GM23338 (cell line): Measurements from ENCODE around the gene TEX101. TPM values are rescaled to one million over a fixed set of nuclear protein-coding genes. Genes with fewer than 3 reads are reported as not detected.

Experiments used
- ATAC-seq: fragments of 200-7000 bp; cut with Tn5 transposase; 3 replicates; pipeline ENCODE4 v1.9.1; 2020
- DNase-seq: peaks from one replicate; pipeline ENCODE4 v3.0.0-alpha.2; 2015; ENCODE audit warnings: low spot score
- H2AFZ ChIP-seq: fragments of 200-600 bp; sonication (generic); 2 replicates; pipeline ENCODE4 v1.8.0; 2016; ENCODE audit warnings: antibody characterized with exemption, mild to moderate bottlenecking, moderate library complexity
- H3F3A ChIP-seq: fragments of 200-600 bp; sonication (generic); replicated peaks from 2 replicates; pipeline ENCODE4 v1.8.0; 2017; ENCODE audit warnings: antibody characterized with exemption, mixed run types, low read depth
- H3K27ac ChIP-seq: fragments of 200-600 bp; sonication (generic); 2 replicates; pipeline ENCODE4 v1.6.1; 2016; ENCODE audit warnings: low read depth
- H3K27me3 ChIP-seq: fragments of 200-600 bp; sonication (generic); 2 replicates; pipeline ENCODE4 v1.8.0; 2016; ENCODE audit warnings: mild to moderate bottlenecking, mixed run types, moderate library complexity; ENCODE audit not compliant: insufficient read depth
- H3K36me3 ChIP-seq: fragments of 200-600 bp; sonication (generic); 2 replicates; pipeline ENCODE4 v1.8.0; 2016; ENCODE audit warnings: mild to moderate bottlenecking; ENCODE audit not compliant: insufficient read depth
- H3K4me1 ChIP-seq: fragments of 200-600 bp; sonication (generic); 2 replicates; pipeline ENCODE4 v1.8.0; 2016; ENCODE audit warnings: mild to moderate bottlenecking, moderate library complexity; ENCODE audit not compliant: insufficient read depth
- H3K4me2 ChIP-seq: fragments of 200-600 bp; sonication (generic); 2 replicates; pipeline ENCODE4 v1.7.1; 2017; ENCODE audit warnings: mixed run types
- H3K4me3 ChIP-seq: fragments of 200-600 bp; sonication (generic); 2 replicates; pipeline ENCODE4 v1.6.1; 2016; ENCODE audit warnings: mixed run types
- H3K79me2 ChIP-seq: fragments of 200-600 bp; sonication (generic); replicated peaks from 2 replicates; pipeline ENCODE4 v1.8.0; 2017; ENCODE audit warnings: mild to moderate bottlenecking; ENCODE audit not compliant: insufficient read depth
- H3K9me2 ChIP-seq: fragments of 200-600 bp; sonication (generic); 2 replicates; pipeline ENCODE4 v1.8.0; 2017; ENCODE audit not compliant: insufficient read depth
- H4K20me1 ChIP-seq: fragments of 200-600 bp; sonication (generic); replicated peaks from 2 replicates; pipeline ENCODE4 v1.8.0; 2017; ENCODE audit warnings: mild to moderate bottlenecking; ENCODE audit not compliant: insufficient read depth
- H3K27ac Mint-ChIP-seq: 2 replicates; pipeline ENCODE4 v1.8.0; 2020; ENCODE audit warnings: inconsistent platforms, mild to moderate bottlenecking, moderate library complexity, mixed read lengths
- H3K27me3 Mint-ChIP-seq: 3 replicates; pipeline ENCODE4 v1.8.0; 2022; ENCODE audit warnings: low read depth, mild to moderate bottlenecking, moderate library complexity, mixed read lengths, inconsistent platforms; ENCODE audit not compliant: insufficient read depth, poor library complexity
- H3K36me3 Mint-ChIP-seq: 3 replicates; pipeline ENCODE4 v1.8.0; 2021; ENCODE audit warnings: low read depth, mild to moderate bottlenecking, inconsistent platforms, moderate library complexity, mixed read lengths
- H3K4me1 Mint-ChIP-seq: 3 replicates; pipeline ENCODE4 v1.8.0; 2020; ENCODE audit warnings: mild to moderate bottlenecking, inconsistent platforms, mixed read lengths
- H3K4me3 Mint-ChIP-seq: 3 replicates; pipeline ENCODE4 v1.8.0; 2021; ENCODE audit warnings: moderate library complexity, mild to moderate bottlenecking, inconsistent platforms, mixed read lengths
- H3K9me3 Mint-ChIP-seq: 3 replicates; pipeline ENCODE4 v1.8.0; 2020; ENCODE audit warnings: moderate library complexity, mild to moderate bottlenecking, inconsistent platforms, mixed read lengths
- CREB1 ChIP-seq: fragments of 250-450 bp; sonication (Bioruptor Pico); IDR thresholded peaks from 2 replicates; pipeline ENCODE4 v1.5.0; 2020; ENCODE audit warnings: low read depth, mild to moderate bottlenecking, moderate library complexity
- ETS1 ChIP-seq: IDR thresholded peaks from 2 replicates; pipeline ENCODE4 v1.6.1; 2016; ENCODE audit warnings: antibody characterized with exemption
- REST ChIP-seq: IDR thresholded peaks from one replicate; pipeline ENCODE4 v1.6.1; 2018; ENCODE audit warnings: antibody characterized with exemption; ENCODE audit not compliant: unreplicated experiment
- ZNF114 ChIP-seq: fragments of 250-450 bp; sonication (Bioruptor Pico); IDR thresholded peaks from 2 replicates; pipeline ENCODE4 v1.5.0; 2020; ENCODE audit warnings: mild to moderate bottlenecking, moderate library complexity
- ZNF331 ChIP-seq: fragments of 250-450 bp; sonication (Bioruptor Pico); IDR thresholded peaks from 2 replicates; pipeline ENCODE4 v1.5.0; 2020; ENCODE audit warnings: low read depth, mild to moderate bottlenecking, moderate library complexity
- ZNF462 ChIP-seq: fragments of 250-450 bp; sonication (Bioruptor Pico); IDR thresholded peaks from 2 replicates; pipeline ENCODE4 v1.5.0; 2020; ENCODE audit warnings: mild to moderate bottlenecking, moderate library complexity
- polyA plus RNA-seq: library from polyadenylated mRNA; unstranded; fragments of >200 nt; fragmentation: Nextera tagmentation; extraction: Ambion mirVana; gene quantifications from 2 replicates; pipeline ENCODE4 v1.2.1, GENCODE V29; 2016
- total RNA-seq: library from RNA; depleted of rRNA; stranded (reverse); fragments of >200 nt; shearing (Covaris generic); gene quantifications from 2 replicates; pipeline ENCODE4 v1.2.3, GENCODE V29; 2014

The TEX101 gene
- total and polyA plus RNA-seq, 2 experiments from 2014 or later: not detected

- TF ChIP-seq REST: no peak
These were observed 24.5 kb downstream of the TEX101 start (continued) for GRCh38 chr19:43439032-43439708.

DNA sequence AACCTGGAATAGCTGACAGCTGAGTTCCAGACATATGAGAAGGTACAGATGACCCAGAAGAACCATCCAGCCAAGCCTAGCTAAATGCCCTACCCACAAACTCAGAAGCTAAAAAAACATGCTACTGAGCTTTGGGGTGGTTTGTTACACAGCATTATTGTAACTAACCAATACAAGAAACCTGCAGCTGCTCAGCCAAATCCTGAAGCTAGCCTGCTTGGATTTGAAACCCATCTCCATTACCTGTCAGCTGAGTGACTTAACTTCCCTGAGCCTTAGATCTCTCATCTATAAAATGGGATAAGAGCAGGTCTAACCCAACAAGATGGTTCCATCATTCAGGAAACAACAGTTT is 25.0 kb downstream of the TEX101 start:
- H3K27ac ChIP-seq: no peak overlapping the region
- TF ChIP-seq ETS1 (no peak), ZNF331 (CRISPR knock-in tag) (no peak), ZNF462 (no peak), ZNF114 (CRISPR knock-in tag) (no peak), CREB1 (CRISPR knock-in tag) (no peak), REST (no peak)
- DNase-seq (no peak), ATAC-seq (no peak)
- Mint-ChIP-seq H3K4me1 (no peaks in the 10 kb centered on the region), H3K27me3 (peaks cover 9% of the 10 kb centered on the region), H3K9me3 (peaks cover 5% of the 10 kb centered on the region; the same call in 2 of the 3 replicates), H3K27ac (no peak overlapping the region), H3K36me3 (no peaks in the 10 kb centered on the region; the same call in 2 of the 3 replicates), H3K4me3 (no peak overlapping the region)
- H2AFZ ChIP-seq: no peak overlapping the region
- no peaks in the 10 kb centered on the region for H3K36me3 ChIP-seq
- H3K9me2 ChIP-seq: no peaks in the 10 kb centered on the region
- no peak overlapping the region for H3K4me2 ChIP-seq
- no peaks in the 10 kb centered on the region; the same call in 1 of the 2 replicates for H3K4me1 ChIP-seq
- H3F3A ChIP-seq: no peaks in the 10 kb centered on the region
- H3K4me3 ChIP-seq: no peak overlapping the region
- H3K27me3 ChIP-seq: no peaks in the 10 kb centered on the region
- H4K20me1 ChIP-seq: no peaks in the 10 kb centered on the region
- H3K79me2 ChIP-seq: no peaks in the 10 kb centered on the region
